ENCODE measurements around the gene PACS2.

DNA sequence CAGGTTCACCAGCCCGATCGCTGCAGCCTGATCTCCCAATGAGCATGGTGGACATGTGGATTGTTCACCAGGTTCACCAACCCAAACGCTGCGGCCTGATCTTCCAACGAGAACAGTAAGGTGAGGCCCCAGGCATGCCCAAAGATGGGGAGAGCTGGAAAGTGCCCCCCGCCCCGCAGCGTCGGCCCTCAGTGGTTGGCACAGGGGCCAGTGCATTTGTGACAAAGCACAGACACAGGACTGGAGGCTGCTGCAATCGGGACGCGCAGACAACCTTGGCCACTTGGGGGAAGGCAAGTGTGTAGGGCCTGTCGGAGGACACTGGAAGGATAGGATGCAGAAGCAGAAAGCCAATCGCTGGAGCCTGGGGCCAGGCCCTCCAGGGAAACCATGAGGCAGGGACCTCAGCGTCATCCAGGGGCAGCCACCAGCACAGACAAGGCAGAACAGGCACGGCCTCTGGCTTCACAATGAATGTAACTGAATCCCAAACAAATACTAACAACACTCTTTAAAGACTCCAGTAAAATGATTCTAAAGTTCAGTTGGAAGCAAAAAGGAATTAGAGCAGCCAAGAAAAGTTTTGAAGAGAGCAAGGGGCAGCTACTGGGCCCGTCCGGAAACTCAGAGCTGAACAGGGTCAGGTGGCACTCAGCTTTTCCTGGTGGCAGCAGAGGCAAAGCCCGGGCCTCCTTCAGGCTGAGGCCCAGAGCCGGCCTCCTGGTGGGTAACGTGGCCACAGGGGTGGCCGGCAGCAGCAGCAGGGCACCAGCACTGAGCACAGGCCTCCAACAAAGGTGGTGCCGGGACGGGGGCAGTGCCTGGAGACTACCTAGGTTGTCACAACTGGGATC is 27.1 kb upstream of the PACS2 start:
- TF ChIP-seq CTCF (IDR thresholded peaks at IDR 0.05) (no peak), POLR2A (IDR thresholded peaks at IDR 0.05) (no peak)

Measured in breast epithelium (tissue), 3 donors.